LoVo (cell line): ENCODE data around the gene S100A6.
"Not testable (repeated sequence)": the region's sequence is repeated elsewhere in the genome, so short reads cannot be mapped to it uniquely, and the experiment has no call there.

ENCODE experiments used
- DNase-seq: peaks from one replicate; pipeline ENCODE4 v3.0.0-alpha.2; 2016; ENCODE audit warnings: low spot score

The S100A6 gene

DNA sequence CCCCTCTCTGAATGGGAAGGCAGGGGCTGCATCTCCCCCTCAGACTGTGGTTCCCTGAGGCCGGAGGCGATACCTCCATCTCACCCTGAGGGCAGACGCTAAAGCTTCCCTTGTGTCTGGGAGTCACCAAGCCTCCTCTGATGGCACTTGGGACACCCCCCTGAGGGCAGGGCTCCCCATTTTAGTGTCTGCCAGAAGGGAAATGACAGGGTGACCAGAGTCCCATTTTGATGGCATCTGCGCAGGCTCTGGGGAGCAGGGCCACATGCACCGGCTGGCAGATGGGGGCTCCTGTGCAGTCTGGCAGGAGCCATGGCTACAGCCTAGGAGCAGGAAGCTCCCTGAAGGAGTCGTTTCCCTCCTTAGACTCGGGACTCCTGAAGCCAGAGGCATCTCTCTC, 28.2 kb upstream of the S100A6 start:
- no peak for DNase-seq

DNA sequence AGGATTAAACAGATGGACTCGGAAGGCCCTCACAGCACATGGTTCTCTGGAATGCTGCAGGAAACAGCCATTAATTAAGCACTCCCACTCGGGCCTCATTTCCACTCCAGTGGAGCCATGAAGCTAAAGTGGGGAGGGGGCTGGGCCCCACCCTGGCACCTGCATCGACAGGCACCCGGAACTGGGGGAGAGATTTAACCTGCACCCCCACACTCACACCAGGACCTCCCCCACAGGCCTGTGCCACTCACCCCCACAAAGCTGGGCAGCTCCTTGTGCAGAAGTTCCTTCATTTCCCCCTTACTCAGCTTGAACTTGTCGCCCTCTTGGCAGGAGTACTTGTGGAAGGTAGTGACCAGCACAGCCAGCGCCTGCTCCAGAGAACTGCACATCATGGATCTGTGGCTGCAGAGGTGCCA, 27.7 kb upstream of the S100A6 start:
- no peak for DNase-seq

DNA sequence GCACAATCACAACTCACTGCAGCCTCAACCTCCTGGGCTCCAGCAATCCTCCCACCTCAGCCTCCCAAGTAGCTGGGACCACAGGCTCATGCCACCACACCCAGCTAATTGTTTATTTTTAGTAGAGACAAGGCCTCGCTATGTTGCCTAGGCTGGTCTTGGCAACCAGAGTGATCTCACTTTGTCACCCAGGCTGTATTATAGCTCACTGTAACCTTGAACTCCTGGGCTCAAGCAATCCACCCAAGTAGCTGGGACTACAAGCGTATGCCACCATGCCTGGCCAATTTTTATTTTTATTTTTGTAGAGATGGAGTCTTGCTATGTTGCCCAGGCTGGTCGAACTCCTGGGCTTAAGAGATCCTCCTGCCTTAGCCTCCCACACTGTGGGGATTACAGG, 26.2 kb upstream of the S100A6 start:
- not testable (repeated sequence) for DNase-seq

GRCh38 chr1:153561466-153561985, 25.7 kb upstream of the S100A6 start:
- no peak for DNase-seq

DNA sequence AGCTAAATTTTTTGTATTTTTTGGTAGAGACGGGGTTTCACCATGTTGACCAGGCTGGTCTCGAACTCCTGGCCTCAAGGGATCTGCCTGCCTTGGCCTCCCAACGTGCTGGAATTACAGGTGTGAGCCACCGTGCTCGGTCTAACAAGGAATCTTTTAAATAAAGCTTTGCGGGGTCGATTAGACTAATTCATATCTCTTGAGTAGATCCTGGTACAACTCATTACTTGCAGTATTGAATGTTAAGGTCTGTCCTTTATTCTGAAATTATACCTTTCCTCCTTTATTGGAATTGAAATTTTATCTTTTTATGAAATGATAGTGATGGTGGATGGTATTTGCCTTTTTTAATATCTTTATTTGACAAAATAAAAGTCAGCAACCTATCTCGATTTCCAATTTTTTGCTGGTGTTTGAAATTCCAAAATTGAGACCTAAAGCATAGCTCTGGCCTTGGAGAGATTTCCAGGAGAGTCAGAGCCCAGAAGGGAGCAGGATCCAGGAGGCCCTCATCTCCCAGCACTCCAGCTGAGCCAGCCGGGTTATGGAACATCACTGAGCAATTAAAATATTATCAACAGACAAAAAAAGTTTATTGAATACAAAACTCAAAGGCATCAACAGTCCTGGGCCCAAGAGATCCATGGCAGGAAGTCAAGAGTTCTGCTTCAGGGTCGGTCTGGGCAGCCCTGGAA, 25.1 kb upstream of the S100A6 start:
- DNase-seq = no peak

DNA sequence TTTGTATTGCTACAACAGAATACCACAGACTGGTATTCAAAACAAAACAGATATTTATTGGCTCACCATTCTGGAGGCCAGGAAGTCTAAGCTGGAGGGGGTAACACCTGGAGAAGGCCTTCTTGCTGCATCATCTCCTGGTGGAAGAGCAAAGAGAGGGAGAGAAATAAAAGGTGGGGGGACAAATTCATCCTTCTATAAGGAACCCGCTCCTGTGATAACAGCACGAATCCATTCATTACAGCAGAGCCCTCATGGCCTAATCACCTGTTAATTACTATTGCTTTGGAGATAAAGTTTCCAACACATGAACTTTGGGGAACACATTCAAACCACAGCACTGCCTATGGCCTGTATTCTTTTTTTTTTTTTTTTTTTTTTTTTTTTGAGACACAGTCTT, 24.4 kb upstream of the S100A6 start:
- no peak for DNase-seq

GRCh38 chr1:153557877-153558276, 22.1 kb upstream of the S100A6 start:
- no peak for DNase-seq

DNA sequence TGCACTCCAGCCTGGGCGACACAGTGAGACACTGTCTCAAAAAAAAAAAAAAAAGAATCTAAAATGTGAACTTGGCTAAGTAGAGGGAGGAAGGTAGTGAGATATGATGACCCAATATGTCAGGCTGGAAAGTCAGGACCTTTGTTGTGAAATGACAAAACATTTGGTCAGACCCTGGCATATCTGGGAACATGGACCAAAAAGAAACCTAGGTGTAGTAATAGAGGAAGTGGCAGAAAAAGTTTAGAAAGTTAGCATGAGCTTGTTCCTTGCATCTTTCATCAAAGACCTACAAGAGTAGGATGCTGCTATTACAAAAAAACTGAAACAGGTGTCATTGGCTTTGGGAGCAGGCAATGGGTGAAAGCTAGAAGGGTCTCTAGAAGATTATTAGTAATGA, 20.6 kb upstream of the S100A6 start:
- DNase-seq = no peak

- no peak for DNase-seq
These were observed 18.2 kb upstream of the S100A6 start for GRCh38 chr1:153553830-153554541.

- no peak for DNase-seq
These were observed 17.3 kb upstream of the S100A6 start for GRCh38 chr1:153553096-153553495.

DNA sequence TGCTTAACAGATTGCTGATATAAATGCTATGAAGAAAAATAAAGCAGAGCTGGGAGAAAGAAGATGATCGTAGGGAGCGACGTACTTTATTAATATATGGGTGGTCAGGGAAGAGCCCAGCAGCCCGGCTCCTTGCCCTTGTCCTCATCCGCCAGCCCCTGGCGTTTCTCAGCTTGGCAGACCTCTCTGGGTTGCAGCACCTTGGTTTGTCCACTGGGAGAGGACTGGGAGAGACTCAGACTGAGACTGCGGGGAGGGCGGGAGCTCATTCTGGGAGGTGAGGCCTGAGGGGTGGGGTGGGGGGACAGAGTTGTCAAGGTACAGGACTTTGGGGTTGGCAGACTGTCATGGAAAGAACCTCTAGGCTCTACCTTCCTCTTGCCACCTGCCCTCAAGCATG, 16.5 kb upstream of the S100A6 start:
- DNase-seq = no peak

DNA sequence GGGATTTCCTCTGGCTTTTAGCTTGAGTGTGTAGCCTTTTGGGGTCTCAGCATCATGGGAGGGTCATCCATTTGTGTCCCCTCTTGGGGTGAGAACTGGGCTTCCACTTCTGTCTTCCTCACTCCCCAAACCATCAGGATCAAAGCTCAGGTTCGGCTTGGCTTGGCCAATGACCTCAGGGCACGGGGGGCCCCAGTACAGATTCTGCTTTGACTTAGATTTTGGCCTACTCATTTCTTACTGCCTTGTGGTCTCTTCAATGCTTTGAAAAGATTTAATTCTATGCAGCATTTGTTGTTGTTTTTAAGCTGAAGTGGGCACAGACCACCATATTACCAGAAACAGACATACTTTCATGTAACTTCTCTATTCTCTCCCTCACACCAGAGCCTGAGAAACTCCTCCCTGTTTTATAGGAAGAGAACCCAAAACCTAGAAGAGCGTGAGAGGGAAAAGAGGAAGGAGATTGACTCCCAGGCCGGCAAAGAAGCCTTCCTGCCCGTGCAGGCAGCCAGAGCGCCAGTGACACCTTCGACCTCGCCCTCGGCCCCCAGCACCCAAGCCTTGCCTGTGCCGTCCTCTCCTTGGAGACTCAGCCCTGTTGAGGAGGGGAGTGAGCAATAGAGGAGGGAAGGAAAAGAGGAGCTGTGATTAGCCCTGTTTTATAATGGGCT, 15.2 kb upstream of the S100A6 start:
- DNase-seq = no peak

- DNase-seq = no peak
These were observed 14.6 kb upstream of the S100A6 start for GRCh38 chr1:153550398-153550758.

GRCh38 chr1:153549741-153550397, 14.1 kb upstream of the S100A6 start:
- DNase-seq = no peak

GRCh38 chr1:153548722-153549688, 13.2 kb upstream of the S100A6 start, which contains the start of gene S100A3:
S100A3 (minus strand) TSS chr1:153549258; CDS start chr1:153548485, 773 bp downstream.
- peak; percentile 79 for DNase-seq

DNA sequence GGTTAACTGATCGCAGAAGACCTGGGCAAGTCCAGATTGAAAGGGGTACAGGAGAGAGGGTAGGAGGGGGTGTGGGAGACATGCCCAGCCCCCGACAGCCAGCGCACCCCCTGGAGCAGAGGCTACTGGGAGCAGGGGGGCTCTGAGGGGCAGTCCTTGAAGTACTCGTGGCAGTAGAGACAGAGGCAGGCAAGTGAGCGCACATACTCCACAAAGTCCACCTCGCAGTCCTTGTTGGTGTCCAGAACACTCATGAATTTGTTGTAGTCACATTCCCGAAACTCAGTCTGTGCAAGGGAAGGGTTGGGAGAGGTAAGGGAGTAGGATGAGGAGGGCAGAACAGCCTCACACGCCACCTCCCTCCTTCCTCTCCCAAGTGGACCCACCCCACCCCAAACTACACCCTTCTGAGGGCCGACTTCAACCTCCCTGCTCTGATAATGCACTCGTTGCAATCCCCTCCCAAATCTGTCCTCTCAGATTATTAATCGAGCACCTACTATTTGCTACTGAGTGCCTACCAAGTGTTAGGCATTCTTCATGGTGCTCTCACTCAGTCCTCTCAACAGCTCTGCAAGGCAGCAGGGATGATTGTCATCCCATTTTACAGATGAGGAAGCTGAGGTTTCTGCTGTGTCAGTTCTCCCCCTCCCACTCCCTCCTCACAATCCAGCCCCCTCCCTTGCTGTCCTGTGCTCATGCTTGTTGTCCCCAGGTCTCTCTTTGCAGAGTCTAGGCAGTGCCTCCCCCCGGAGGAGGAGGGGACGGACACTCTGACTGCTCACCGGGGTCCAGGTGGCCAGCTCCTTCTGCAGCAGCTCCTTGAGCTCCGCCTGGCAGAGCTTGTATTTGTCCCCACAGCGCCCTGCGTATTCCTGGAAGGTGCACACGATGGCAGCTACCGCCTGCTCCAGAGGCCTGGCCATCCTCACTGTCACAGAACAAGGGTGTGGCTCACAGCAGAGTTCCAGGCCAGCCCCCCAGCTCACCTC, 12.1 kb upstream of the S100A6 start:
- DNase-seq = no peak

- DNase-seq = no peak
These were observed 11.2 kb upstream of the S100A6 start for GRCh38 chr1:153546796-153547559.

GRCh38 chr1:153546371-153546770, 10.6 kb upstream of the S100A6 start:
- no peak for DNase-seq
